ENCODE data around the gene MAP6.

MAP6 gene

DNA sequence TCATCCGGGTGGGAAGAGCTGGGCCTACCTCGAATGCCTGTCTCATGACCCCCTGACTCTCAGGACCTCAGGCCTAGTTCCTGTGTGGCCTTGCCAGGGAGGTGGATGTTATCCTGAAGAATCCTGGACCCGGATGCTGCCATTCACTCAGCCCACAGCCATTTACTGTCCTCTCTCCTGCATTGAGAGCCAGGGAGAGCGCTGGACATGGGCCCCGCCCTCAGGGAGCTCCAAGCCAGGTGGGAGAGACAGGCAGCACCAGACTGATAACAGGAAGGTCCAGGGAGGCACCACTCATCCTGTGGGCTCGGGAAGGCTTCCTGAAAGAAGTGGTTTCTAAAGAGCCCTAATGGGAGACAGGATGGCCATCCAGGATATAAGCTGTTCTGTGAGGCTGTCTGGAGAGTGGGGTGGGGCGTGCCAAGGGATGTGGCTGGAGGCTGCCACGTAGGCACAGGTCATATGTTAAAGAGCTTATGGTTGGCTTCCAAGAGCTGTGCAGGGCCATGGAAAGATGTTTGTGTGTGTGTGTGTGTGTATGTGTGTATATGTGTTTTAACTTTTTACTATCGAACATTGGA, 98.2 kb downstream of the MAP6 start:
- DNase-seq (ENCODE audit: low read depth, low spot score): no peak

DNA sequence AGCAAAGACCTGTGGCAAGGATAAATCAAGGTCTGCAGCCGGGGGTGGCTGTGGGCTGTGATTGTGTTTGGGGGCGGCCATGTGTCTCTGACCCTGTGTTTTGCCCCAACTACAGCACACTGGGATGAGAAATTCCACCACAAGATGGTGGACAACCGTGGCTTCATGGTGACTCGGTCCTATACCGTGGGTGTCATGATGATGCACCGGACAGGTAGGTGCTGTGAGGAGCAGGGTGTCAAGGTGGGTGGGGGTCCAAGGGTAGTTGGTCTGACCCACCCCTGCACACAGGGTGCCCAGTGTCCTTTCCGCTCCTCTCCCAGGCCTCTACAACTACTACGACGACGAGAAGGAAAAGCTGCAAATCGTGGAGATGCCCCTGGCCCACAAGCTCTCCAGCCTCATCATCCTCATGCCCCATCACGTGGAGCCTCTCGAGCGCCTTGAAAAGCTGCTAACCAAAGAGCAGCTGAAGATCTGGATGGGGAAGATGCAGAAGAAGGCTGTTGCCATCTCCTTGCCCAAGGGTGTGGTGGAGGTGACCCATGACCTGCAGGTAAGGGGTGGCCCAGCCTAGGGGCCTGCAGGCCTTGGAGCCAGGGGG, 100.1 kb downstream of the MAP6 start:
- DNase-seq (ENCODE audit: low read depth, low spot score): no peak

DNA sequence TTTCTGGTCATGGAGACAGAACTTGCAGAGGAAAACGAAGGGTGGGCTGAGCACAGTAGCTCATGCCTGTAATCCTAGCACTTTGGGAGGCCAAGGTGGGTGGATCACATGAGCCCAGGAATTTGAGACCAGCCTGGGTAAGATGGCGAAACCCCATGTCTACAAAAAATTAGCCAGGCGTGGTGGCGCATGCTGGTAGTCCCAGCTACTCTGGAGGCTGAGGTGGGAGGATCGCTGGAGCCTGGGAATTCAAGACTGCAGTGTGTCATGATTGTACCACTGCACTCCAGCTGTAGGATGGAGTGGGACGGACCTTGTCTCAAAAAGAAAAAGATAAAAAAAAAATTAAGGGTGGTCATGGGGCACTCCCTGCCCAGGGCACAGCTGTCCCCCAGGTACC, 100.9 kb downstream of the MAP6 start:
- no peak for DNase-seq (ENCODE audit: low read depth, low spot score)

DNA sequence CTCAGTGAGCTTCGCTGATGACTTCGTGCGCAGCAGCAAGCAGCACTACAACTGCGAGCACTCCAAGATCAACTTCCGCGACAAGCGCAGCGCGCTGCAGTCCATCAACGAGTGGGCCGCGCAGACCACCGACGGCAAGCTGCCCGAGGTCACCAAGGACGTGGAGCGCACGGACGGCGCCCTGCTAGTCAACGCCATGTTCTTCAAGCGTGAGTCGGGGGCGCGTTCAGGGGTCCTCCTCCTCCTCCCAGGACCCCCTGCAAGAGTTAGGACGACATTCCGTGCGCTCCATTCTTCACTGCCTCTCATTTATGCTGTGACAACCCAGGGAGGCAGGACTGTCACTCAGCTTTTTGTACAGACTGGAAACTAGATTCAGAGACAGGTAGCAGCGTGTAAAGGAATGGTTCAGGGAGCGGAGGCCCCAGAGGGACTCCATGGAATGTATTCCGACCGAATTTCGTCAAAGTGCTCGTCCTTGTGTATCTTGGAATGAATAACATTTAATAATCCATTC, 102.0 kb downstream of the MAP6 start:
- no peak for DNase-seq (ENCODE audit: low read depth, low spot score)

DNA sequence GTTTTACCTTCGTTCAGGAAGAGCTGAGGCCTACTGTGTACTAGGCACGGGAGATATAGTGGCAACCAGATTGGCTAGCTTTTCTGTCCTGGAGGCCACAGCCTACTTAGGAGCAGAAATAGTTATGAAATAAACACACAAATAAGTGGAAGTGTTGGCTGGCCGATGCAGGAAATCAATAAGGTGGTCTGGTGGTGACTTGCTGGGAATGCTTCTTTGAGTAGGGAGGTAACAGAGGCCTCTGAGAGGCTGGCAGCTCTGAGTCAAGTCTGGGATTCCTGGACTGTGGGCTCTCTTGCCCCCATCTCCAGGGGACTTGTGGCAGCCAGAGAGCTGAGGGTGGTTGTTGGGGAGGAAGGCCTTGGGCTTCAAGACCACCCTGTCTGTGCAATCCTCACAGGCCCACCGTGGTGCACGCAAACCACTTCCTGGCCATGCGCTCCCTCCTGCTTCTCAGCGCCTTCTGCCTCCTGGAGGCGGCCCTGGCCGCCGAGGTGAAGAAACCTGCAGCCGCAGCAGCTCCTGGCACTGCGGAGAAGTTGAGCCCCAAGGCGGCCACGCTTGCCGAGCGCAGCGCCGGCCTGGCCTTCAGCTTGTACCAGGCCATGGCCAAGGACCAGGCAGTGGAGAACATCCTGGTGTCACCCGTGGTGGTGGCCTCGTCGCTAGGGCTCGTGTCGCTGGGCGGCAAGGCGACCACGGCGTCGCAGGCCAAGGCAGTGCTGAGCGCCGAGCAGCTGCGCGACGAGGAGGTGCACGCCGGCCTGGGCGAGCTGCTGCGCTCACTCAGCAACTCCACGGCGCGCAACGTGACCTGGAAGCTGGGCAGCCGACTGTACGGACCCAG, 102.7 kb downstream of the MAP6 start:
- DNase-seq (ENCODE audit: low read depth, low spot score): no peak

DNA sequence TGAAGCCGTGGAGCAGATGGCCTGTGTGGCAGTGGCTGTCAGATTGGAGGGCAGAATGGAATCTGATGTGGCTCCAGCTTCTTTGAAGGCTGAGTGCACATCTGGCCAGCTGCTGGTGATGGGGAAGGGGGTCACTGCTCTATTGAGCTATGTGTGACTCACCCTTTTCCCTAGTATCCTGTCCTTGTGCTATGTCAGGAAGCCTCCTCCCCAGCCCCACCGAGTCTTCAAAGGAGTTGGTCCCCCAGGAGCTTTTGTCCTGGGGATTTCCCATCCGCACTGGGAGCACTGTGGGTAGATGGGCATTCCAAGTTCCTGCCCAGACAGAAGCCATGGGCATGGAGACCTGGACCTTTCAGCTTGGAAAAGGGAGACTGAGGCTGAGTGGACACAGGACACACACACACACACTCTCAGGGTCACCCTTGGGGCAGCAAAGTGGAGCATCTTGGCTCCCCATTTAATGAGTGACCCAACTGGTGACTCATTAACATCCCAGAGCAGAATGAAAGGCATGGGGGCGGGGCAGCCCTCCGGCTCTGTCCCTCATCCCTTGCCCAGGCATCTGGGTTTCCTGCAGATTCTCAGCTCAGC, 103.5 kb downstream of the MAP6 start:
- no peak for DNase-seq (ENCODE audit: low read depth, low spot score)

DNA sequence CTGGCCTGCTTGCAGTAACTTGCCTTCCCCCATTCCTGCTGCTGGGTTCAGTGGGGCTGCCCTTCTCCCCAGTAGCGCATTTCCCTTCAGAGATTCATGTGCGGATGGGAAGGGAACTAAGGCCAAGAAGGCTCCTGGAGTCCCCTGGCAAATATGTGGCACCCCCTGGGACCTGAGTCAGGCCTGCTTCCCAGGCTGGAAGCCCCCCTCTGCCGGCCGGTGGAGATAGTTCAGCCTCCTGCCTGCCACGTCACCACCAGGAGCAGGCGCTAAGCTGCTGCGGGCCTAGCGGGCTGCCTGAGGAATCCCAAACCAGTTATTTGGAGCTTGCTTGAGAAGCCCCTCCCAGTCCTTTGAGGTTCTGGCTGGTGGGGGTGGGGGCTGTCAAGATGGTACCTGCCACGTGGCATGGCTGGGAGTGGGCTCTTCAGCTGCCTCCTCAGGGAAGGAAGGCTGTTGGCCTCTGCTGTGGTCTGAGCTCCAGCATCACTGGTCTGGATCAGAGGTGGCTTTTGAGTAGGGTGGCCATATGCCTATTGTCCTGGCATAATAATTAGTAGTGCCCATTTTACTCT, 104.8 kb downstream of the MAP6 start:
- no peak for DNase-seq (ENCODE audit: low read depth, low spot score)

DNA sequence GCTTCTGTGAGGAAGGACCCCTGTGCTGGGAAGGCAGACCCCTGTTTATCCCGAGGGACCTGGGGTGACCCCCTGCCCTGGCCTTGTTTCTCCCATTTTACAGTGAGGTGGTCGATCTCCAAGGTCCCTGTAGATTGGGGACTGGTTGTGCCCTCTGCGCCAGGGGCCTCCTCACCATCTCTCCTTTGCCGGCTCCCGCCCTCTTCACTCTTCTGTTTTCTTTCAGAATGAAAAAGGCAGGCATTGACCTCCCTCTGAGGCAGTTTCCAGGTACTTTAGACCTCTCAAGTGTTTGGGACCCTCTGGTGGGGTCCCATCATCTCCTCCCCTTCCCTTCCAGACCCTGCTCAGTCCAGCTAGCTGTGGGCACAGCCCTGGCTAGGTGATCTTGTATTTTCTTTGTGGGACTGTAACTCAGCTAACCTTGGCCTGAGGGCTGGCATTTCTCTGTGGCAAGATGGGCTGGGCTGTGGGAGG, 105.3 kb downstream of the MAP6 start:
- no peak for DNase-seq (ENCODE audit: low read depth, low spot score)

DNA sequence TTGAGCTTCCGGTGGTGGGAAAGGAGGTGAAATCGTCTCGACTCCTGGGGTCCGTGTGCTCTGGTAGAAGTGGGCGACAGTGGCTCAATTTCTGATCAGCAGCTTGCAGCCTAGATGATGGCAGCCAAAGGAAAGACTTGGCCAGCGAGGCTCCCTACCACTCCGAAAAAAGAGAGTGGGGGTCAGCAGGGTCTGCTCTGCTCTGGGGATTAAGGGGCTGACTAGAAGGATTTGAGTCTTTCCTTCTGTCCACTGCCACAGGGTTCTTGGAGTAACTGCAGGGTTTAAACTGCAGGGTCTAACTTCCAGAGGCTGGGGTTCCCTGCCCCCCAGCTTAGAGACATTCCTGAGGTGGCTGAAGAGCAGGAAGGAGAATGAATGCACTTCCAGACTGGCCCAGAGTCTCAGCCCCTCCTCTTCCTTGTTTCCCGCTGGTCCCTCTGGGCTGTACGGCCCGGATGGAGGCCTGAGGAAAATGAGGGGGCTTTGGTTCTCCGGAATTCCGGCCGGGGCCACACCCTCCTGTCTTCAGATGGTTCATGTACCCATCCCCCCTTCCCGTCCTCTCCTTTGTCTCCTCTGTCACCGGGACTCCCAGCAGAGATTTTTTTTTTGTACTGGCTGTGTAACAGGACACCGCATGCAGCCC, 105.9 kb downstream of the MAP6 start:
- no peak for DNase-seq (ENCODE audit: low read depth, low spot score)

DNA sequence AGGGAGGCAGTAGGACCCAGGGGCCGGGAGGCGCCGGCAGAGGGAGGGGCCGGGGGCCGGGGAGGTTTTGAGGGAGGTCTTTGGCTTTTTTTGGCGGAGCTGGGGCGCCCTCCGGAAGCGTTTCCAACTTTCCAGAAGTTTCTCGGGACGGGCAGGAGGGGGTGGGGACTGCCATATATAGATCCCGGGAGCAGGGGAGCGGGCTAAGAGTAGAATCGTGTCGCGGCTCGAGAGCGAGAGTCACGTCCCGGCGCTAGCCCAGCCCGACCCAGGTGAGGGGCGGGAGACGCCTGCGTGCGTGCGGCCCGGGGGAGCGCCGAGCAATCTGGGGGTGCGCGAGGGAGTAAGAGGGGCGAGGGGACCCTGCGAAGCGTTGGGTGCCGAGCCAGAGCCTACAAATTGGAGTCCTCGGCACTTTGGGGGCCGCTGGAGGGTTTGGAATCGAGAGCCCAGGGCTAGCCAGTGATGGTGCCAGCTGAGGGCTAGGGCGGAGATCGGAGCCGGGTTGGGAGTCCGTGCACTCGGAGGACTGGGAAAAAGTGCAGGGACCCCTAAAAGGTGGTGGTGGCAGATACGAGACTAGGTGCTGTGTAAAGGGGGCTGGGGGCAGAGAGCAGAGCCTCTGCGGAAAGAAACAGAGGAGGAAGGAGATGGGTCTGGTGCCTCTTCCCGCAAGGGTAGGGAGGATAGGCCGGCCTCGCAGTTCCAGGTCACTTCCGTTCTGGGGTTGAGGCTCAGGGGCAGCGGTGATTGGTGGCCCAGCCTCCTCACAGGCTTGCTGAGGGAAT, 106.6 kb downstream of the MAP6 start, which contains the start of gene SERPINH1:
SERPINH1 (plus strand) TSS at position 206 of the 788 bp plus-strand sequence. CDS start 4,097 bp downstream, outside the sequence.
- no peak for DNase-seq (ENCODE audit: low read depth, low spot score)

DNA sequence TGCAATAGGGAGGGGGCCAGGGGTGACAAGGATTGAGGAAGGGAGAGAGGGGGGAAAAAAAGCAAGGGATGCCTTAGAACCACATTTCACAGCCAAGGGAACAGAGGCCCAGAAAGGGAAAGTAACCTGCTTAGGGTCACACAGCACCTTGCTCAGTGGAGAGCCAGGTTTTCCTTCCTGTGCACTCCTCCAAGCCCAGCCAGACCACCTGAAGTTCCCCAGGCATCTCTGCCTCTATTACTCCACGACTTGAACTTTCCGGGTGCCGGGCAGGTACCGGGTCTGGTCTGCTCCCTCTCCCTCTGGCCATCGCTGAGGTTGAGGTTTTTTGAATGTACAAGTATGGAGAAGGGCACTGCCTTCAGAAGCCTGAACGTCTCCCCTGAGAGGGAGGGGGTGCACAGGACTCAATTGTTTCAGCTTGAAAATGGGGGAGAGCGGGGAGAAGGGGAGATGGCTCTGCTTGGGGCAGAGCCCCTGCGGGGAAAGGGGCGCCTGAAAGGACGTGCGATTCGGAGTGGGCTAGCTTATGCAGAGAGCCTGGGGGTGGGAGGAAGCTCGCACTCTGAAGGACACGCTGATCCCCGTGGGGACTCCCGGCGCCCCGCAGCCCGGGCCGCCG, 107.3 kb downstream of the MAP6 start:
- DNase-seq (ENCODE audit: low read depth, low spot score): no peak

DNA sequence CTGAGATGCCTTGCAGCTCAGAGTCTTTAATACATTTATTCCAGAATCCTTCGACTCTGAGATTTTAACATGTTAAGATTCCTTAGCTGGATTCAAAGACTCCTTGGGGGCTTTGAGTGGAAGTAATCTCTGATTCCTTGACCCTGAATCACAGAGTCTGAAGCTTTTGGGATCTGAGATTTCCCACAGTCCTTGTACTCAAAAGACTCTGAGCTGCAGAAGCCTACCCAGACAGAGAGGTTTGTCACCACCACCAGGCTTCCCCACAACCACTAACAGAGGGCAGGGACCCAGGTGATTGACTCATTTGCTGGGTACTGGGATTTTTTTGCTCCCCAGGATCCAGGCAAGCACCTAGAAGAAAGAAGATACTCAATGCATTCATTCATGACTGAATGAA, 108.2 kb downstream of the MAP6 start:
- no peak for DNase-seq (ENCODE audit: low read depth, low spot score)

DNA sequence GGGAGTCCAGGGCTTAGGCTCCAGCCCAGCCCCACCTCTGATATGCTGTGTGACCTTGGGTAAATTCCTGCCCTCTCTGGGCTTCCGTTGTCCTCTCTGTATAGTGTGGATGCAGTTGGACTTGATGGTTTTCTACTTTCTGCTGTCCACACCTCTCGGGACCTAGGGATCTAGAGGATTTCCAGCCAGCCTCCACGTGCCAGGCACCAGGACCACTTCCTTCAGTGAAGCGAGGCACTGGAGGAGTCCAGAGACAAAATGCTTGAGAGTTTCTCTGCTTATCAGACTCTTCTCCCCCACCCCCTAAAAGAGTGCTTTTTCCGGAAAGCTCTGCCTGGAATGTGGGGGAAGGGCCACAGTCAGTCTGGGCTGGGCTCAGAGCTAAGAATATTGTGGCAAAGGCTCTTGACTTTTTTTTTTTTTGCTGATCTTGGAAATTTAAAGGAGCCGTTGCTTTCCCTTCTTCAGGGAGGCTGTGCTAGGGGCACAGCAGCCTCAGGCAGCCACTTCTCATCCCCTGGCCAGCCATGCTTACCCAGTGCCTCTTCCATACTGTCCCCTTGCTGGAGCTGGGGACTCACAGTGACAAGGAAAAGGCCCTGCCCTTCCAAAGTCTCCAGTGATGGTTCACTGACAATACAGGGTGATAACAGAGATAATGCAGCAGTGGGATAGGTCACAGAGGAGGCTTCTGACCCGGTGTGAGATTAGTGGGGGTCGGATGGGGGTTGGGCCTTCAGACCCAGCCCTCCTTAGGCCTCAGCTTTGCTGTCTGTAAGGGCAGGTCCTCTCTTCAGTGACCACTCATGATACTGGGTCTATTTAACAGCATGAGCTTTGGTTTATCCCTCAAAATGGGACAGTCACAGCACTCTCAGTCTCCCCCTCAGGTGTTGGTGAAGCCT, 109.6 kb downstream of the MAP6 start:
- DNase-seq (ENCODE audit: low read depth, low spot score): no peak

DNA sequence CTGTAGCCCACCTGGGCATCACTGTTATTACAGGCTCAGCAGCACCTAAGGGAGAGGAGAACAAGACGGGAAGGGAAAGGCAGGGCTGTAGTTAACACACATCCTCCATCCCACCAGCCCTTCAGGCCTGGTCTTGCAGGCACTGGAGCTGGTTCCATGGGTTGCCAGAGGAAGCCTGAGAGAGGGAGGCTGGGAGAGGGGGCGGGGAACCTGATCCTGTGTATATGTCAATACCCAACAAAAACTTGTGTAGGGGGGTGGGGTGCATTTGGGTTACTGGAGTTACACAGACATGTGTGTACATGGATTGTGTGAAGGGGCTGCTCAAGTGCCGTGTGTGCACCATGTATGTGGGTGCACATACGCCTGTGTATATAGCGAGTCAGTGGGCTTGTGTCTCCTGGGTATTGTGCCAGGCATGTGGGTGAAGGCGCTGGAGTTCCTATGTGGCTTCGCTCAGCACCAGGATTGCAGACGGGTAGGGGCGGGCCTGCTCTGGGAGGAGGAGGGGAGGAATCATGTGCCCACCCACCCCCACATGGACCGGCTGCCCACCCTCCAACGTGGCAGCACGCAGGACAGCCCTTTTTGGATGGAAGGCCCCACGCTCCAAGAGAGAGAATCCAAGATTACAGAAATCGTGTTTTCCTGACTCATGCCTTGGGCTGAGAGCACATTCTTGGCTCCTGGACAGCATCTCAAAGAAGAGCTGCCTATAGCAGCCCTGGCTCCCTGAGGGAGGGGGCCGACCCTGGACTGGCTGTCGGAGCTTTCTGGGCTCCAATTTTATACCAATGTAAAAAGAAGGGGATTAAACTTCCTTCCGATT, 111.0 kb downstream of the MAP6 start:
- DNase-seq (ENCODE audit: low read depth, low spot score): no peak

DNA sequence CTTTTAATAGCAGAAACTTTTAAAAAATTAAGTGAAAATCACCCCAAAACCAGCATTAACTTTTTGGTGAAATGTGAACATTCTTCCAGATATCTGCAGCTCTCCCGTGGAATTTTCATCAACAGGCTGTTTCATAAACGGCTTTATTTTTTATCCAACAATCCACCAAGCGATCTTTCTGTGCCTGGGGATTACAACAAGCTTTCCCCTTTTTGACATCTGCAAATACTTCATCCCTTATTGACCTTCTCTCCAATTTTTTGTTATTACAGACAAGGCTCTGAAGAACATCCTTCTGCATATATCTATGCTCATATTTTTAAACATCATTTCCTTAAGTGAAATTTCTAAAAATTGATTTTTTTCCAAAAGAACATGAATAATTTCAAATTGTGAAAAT, 112.6 kb downstream of the MAP6 start:
- DNase-seq (ENCODE audit: low read depth, low spot score): no peak

DNA sequence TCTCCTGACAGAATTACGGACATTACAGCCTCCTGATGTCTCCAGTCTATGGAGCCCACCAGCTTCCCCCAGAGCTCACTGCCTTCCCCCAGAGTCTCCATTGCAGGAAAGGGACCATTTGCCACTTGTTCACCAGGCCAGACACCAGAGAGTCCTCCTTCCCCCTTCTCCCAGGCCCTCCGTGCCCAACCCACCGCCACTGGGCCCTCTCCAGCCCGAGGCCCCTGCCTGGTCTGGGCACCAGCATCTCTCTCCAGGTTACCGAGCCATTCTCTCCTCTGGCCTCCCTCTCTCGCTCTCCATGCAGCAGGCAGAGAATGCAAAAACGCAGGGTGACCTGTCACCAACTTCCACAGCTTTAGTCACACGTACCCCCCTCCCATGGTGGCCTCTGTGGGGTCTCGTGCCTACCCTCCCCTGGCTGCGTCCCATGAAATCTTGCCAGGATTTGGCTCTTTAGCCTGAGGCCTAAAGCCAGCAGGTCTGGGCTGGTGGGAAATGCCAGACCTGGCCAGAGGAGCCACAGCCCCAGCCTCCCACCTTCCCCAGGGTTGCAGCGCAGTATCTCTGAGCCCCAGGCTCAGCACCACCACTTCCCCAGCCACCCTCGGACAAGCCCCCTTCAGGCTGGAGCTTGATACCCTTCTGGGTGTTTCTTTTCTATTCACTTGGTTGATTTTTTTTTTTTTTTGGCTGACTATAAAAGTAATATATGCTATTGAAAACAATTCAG, 113.6 kb downstream of the MAP6 start:
- DNase-seq (ENCODE audit: low read depth, low spot score): no peak

All from brain pericyte (primary cell).